GM23338 (cell line): ENCODE measurements around the gene HMGCS1.

Source experiments
- CREB1 ChIP-seq: fragments of 250-450 bp; sonication (Bioruptor Pico); IDR thresholded peaks from 2 replicates; pipeline ENCODE4 v1.5.0; 2020; ENCODE audit warnings: low read depth, mild to moderate bottlenecking, moderate library complexity
- CTCF ChIP-seq, 2 experiments: fragments of 200-600 bp in 1 of 2; sonication (generic) in 1 of 2; conservative IDR thresholded peaks; 2 replicates each; pipeline versions ENCODE4 v1.5.1 to v1.6.1; 2016 to 2017; ENCODE audit warnings: antibody characterized with exemption in 2 of 2, low read depth in 2 of 2, mild to moderate bottlenecking in 2 of 2, moderate library complexity in 1 of 2
- POLR2AphosphoS5 ChIP-seq: IDR thresholded peaks from 2 replicates; pipeline ENCODE4 v1.6.1; 2016; ENCODE audit warnings: antibody characterized with exemption, low read depth

- no peak for TF ChIP-seq CTCF (conservative IDR thresholded peaks at IDR 0.05; ENCODE audit: low read depth in 2 of 2)
- no peak for TF ChIP-seq CREB1 (CRISPR knock-in tag)
- no peak; the same call in 1 of the 2 replicates for TF ChIP-seq POLR2AphosphoS5
Observed at GRCh38 chr5:43286623-43287022, 26.6 kb downstream of the HMGCS1 start.
